ENCODE data around the gene RASSF3. TPM values are rescaled to one million over a fixed set of nuclear protein-coding genes. Genes with fewer than 3 reads are reported as not detected.

The RASSF3 gene
- total RNA-seq, 4 donors from 2014 or later = 149 to 332 (median 182) TPM

DNA sequence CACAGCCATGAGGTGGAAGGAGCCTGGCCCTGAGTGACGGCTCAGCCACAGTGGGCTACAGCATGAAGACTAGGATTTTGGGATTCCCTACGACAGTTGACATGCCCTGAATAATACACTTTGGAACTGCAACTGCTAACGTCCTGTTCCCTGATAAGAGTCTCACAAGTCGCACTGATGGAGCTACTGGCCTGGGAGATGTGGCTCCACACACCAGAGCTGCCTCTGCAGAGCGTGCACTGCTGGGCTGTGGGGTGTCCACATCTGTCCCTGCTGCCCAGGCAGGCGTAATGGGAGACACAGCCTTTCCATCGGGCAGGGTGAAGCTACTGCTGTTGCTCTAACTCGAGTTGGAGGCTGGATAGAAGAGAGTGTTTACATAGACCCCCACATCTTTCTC, 42.7 kb upstream of the RASSF3 start:
- Histone ChIP-seq H3K36me3 (no peaks in the 10 kb centered on the region), H3K27me3 (no peaks in the 10 kb centered on the region), H3K9me3 (no peaks in the 10 kb centered on the region), H3K27ac (no peak overlapping the region), H3K4me3 (no peak overlapping the region), H3K4me1 (peaks cover 0 to 35% (median 8%) of the 10 kb centered on the region in 3 donors)
- TF ChIP-seq EP300 (IDR thresholded peaks at IDR 0.05) (no peak), POLR2AphosphoS5 (IDR thresholded peaks at IDR 0.05) (no peak), POLR2A (IDR thresholded peaks at IDR 0.05) (no peak)
- TF ChIP-seq, protein P1, sequence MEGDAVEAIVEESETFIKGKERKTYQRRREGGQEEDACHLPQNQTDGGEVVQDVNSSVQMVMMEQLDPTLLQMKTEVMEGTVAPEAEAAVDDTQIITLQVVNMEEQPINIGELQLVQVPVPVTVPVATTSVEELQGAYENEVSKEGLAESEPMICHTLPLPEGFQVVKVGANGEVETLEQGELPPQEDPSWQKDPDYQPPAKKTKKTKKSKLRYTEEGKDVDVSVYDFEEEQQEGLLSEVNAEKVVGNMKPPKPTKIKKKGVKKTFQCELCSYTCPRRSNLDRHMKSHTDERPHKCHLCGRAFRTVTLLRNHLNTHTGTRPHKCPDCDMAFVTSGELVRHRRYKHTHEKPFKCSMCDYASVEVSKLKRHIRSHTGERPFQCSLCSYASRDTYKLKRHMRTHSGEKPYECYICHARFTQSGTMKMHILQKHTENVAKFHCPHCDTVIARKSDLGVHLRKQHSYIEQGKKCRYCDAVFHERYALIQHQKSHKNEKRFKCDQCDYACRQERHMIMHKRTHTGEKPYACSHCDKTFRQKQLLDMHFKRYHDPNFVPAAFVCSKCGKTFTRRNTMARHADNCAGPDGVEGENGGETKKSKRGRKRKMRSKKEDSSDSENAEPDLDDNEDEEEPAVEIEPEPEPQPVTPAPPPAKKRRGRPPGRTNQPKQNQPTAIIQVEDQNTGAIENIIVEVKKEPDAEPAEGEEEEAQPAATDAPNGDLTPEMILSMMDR (IDR thresholded peaks at IDR 0.05) = no peak
- ATAC-seq = no peak
- WGBS, 2 donors (ENCODE audit: low coverage in 1 of 2) = 76% methylated on average over 5 of the region's 8 CpGs; no CpG with 5 or more reads in 1 of the 2 donors

DNA sequence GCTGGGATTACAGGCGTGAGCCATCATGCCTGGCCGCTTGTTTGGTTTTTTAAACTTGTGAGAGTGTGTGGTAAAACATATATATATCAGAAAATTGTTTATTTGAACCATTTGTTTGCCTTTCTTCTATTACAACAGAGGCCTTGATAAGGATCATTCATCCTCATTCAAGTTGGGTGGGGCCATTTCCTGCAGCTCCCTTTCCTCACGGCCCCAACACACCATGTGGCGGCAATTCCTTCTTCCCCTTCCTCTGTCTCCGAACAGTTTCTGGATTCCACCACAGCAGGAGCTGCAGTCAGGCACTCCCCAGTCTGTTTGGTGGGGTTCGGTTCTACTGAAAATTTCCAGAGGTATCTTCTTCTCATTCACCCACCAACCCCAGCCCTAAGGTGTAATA, 42.0 kb upstream of the RASSF3 start:
- peaks cover 0 to 35% (median 8%) of the 10 kb centered on the region in 3 donors for H3K4me1 ChIP-seq
- H3K36me3 ChIP-seq = no peaks in the 10 kb centered on the region
- H3K27ac ChIP-seq = no peak overlapping the region
- no peaks in the 10 kb centered on the region for H3K9me3 ChIP-seq
- no peak for ATAC-seq
- TF ChIP-seq, protein P1 (IDR thresholded peaks at IDR 0.05) = no peak
- TF ChIP-seq EP300 (IDR thresholded peaks at IDR 0.05) (no peak), POLR2AphosphoS5 (IDR thresholded peaks at IDR 0.05) (no peak), POLR2A (IDR thresholded peaks at IDR 0.05) (no peak)
- H3K27me3 ChIP-seq = no peaks in the 10 kb centered on the region
- 71 to 73% methylated on average over 5 to 6 of the region's 6 CpGs for WGBS, 2 donors (ENCODE audit: low coverage in 1 of 2)
- H3K4me3 ChIP-seq = no peak overlapping the region

DNA sequence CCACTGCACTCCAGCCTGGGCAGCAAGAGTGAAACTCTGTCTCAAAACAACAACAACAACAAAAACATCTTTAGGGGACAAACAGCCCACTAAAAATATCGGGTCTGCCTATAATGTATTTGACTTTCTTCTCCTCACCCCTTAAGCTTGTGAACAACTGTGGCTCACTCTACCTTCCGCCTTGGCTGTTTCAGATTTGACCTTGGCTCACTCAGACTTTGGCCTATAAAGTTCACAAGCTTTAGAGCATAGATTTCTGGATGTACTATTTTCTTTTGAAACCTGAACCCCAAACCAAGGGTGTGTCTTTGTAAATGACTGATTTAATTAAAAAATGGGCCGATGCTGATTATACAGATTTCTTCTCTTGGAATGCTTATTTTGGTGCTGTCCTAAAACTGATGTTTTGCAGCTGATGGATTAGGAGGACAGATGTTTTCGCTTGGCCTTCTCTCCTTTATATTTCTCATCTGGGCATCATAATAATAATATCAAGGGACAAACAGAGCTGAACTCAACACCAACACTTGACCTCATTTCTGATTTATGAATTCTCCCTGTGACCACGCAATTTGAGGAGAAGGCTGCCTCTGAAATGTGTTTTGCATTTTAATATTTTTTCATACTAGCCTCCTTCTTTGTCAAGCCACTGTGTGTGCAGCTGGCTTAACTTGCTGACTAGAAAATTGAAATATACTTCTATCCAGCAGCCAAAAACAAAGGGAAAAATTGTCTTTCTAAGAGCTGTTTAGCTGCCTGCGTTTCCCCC, 40.2 kb upstream of the RASSF3 start:
- Histone ChIP-seq H3K36me3 (no peaks in the 10 kb centered on the region), H3K27me3 (no peaks in the 10 kb centered on the region), H3K4me1 (peaks cover 0 to 35% (median 8%) of the 10 kb centered on the region in 3 donors), H3K9me3 (peaks cover 0 to 9% (median 0%) of the 10 kb centered on the region in 3 donors), H3K27ac (peak overlapping the region in 2 of 4 donors; percentile 39 to 57), H3K4me3 (no peak overlapping the region)
- no peak for ATAC-seq
- TF ChIP-seq, protein P1 (IDR thresholded peaks at IDR 0.05) = no peak
- TF ChIP-seq POLR2AphosphoS5 (IDR thresholded peaks at IDR 0.05) (no peak), EP300 (IDR thresholded peaks at IDR 0.05) (no peak), POLR2A (IDR thresholded peaks at IDR 0.05) (no peak)
- 67 to 75% methylated on average over 6 of the region's 6 CpGs for WGBS, 2 donors (ENCODE audit: low coverage in 1 of 2)

DNA sequence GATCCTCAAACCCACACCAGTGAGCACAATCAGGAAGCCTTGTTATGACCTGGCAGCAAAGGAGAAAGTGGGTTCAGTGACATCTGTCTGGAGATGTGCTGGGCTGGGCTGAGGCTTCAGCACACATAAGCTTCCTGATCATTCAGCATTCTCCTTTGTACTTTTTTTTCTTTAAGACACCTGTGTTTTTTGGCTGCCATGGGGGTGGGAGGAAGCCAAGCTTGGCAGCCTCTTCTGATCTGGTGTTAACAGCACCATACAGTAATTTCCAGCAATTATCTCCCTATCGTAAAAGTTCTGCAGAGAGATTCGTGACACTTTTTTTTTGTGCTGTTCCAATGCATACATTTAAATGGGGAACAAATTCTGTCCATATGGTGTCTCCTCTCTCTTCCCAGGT, 38.9 kb upstream of the RASSF3 start:
- Histone ChIP-seq H3K4me1 (peaks cover 0 to 26% (median 6%) of the 10 kb centered on the region in 3 donors), H3K9me3 (peaks cover 0 to 13% (median 0%) of the 10 kb centered on the region in 3 donors), H3K27me3 (no peaks in the 10 kb centered on the region), H3K27ac (no peak overlapping the region), H3K36me3 (no peaks in the 10 kb centered on the region), H3K4me3 (no peak overlapping the region)
- no peak for ATAC-seq
- TF ChIP-seq EP300 (IDR thresholded peaks at IDR 0.05) (no peak), POLR2AphosphoS5 (IDR thresholded peaks at IDR 0.05) (no peak), POLR2A (IDR thresholded peaks at IDR 0.05) (no peak)
- TF ChIP-seq, protein P1 (IDR thresholded peaks at IDR 0.05) = no peak
- 22 to 37% methylated on average over 2 of the region's 2 CpGs for WGBS, 2 donors (ENCODE audit: low coverage in 1 of 2)

DNA sequence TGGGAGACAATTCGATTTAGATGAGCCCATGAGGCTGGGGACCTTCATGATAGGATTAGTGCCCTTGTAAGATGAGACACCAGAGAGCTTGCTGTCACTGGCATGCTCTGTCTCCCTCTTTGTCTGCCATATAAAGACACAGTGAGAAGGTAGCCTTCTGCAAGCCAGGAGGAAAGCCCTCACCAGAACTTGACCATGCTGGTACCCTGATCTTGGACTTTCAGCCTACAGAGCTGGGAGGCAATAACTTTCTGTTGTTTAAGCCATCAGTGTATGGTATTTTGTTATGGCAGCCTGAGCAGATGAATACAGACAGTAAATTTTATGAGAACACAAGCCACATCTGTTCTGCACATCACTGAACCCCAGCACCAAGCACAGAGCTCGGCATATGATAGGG, 38.1 kb upstream of the RASSF3 start:
- no peaks in the 10 kb centered on the region for H3K27me3 ChIP-seq
- no peak for TF ChIP-seq EP300 (IDR thresholded peaks at IDR 0.05)
- TF ChIP-seq POLR2A (IDR thresholded peaks at IDR 0.05) = no peak
- no peak for TF ChIP-seq POLR2AphosphoS5 (IDR thresholded peaks at IDR 0.05)
- TF ChIP-seq, protein P1 (IDR thresholded peaks at IDR 0.05) = no peak
- H3K4me3 ChIP-seq = no peak overlapping the region
- H3K4me1 ChIP-seq = peaks cover 0 to 24% (median 0%) of the 10 kb centered on the region in 3 donors
- WGBS, 2 donors (ENCODE audit: low coverage in 1 of 2) = 100% methylated on average over 1 to 2 of the region's 2 CpGs
- H3K9me3 ChIP-seq = peaks cover 0 to 13% (median 0%) of the 10 kb centered on the region in 3 donors
- no peaks in the 10 kb centered on the region for H3K36me3 ChIP-seq
- ATAC-seq = no peak
- no peak overlapping the region for H3K27ac ChIP-seq

Data from gastroesophageal sphincter (tissue), 4 donors.